CD4-positive, alpha-beta T cell treated with Interleukin-21 for 1 hour (primary cell): Measurements from ENCODE around the gene RANBP9.
A peak's percentile ranks its signal among the peaks of the same experiment; 100 is the strongest.

Experiments
- DNase-seq: peaks from one replicate; pipeline ENCODE4 v3.0.0-alpha.2; 2020

The RANBP9 gene

GRCh38 chr6:13711733-13712598, at the start of gene RANBP9:
TSS of gene RANBP9 (minus strand) at chr6:13711835. CDS start at chr6:13711505, 330 bp downstream.
- DNase-seq = peak; percentile 92

DNA sequence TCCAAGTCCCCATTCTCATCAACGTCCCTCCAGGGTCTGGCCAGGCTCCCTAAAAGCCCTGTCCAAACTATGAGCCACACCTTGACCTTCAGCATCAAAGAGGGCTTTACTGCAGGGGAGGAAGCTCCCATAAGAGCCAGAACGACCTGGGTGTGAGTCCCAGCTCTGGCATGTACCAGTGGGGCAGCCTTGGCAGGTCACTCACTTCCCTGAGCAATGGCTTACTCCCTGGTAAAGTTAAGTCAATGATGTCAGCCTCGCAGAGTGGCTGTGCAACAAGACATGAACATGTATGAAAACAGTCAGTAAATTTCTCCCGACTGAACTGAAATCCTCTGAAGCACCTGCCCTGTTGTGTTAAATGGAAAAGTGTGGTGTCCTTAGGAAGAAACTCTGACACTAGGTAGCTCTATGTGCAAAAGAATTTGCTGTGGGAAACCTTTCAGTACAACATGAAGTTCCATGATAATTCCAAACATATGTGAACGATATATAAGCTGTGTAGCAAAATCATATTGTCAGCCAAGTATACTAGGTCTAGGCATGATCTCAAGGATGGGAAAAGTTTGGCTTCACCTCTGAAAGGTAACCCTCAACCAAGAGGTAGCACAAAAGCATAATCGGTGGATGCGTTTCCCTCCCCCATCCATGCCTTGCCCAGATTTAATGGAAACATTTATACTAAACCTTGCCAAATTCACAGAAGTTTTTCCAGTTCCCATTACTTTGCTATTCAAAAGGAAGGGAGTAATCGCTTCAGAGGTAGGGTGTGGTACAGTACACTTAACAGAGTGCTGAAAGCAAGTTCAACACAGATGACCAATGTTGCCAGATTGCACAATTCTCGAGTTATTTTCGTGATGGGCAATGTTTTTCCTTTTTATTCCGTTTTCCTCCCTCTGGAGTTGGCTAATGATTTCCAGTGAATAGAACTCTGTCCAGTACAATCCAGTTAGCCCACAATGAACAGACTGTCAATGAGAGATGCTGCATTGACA, 49.0 kb upstream of the RANBP9 start:
- no peak for DNase-seq

- no peak for DNase-seq
Observed at GRCh38 chr6:13759025-13759424, 47.4 kb upstream of the RANBP9 start.

- DNase-seq = no peak
Observed at GRCh38 chr6:13754644-13755043, 43.0 kb upstream of the RANBP9 start.

DNA sequence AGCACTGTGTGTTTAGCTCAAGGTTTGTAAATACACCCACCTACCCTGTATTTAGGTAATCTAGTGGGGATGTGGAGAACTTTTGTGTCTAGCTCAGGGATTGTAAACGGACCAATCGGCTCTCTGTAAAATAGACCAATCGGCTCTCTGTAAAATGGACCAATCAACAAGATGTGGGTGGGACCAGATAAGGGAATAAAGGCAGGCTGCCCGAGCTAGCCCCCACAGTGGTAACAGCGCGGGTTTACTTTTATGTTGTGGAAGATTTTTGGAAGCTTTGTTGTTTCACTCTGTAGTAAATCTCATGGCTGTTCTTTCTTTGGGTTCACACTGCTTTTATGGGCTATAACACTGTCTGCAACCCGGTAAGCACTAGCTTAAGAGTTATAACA, 32.1 kb upstream of the RANBP9 start:
- DNase-seq = no peak

- no peak for DNase-seq
Observed at GRCh38 chr6:13742961-13743735, 31.5 kb upstream of the RANBP9 start.

DNA sequence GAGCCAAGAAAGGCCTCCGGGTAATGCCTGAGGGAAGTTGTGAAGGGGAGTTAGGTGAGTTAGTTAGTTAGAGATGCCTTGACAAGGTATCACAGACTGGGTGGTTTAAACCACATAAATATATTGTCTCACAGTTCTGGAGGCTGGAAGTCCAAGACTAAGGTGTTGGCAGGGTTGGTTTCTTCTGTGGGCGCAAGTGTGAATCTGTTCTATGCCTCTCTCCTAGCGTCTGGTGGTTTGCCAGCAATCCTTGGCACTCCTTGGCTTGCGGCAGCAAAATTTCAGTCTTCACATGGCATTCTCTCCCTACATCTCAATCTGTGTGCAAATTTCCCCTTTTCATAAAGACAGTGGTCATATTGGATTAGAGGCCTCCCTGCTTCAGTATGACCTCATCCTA, 29.7 kb upstream of the RANBP9 start:
- DNase-seq = no peak

DNA sequence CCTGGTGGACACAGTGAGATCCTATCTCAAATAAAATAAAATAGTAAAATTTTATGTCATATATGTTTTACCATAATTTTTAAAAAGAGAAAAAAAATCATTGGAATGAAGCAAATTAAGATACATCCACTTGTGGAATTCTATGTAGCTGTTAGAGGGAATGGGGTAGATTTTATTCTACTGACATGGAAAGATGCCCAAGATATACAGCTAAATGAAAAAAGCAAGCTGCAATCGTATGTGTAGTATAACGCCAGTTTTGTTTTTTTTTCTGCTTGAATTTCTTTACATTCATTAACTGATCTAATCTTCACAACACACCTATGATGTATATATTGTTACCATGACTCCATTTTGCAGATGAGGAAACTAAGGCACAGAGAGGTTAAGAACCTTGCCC, 23.4 kb upstream of the RANBP9 start:
- DNase-seq = no peak

DNA sequence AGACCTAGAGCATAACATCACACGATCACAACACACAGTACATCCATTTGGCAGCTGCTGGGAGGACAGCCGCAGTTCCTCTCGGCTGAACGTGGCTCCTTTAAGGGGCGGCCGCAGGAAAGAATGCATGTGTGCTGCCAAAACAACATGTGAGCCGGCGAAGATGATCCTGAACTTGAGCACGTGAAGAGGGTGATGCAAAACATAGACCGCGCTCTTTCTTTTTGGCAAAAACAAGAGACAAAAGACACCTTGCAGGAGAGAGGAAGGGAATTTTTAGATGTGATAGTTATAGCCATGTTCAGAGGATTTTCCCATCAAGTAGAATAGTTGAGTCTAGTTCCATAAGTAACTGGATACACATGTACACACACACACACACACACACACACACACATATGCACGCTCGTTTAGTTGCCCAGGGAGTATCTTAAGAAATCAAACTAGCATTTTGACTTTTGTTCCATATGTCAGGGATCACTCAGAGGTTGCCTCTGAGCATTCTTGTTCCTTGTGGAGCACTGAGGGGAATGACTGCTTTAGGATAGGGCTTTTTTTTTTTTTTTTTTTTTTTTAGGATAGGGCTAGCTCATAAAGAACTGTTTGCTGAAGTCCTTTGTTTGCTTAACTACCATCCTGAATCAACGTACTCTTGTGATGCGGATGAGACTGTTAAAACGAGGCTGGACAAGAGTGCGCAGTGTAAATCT, 21.7 kb upstream of the RANBP9 start:
- no peak for DNase-seq

GRCh38 chr6:13730704-13731103, 19.1 kb upstream of the RANBP9 start:
- DNase-seq = no peak

DNA sequence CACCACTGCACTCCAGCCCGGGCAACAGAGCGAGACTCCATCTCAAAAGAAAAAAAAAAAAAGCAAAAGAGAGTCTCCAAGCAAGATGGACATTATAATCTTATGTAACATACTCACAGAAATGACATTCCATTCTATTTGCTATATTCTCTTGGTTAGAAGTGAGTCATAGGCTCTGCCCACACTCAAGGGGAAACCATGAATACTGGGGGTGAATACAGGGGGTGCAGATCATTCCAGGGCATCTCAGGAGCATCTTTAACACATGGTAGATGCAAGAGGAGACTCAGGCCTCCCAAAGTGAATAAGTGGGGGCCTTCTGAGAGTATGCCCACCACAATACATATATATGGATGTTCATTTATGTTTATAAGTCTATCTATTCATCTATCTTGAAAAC, 18.3 kb upstream of the RANBP9 start:
- no peak for DNase-seq

DNA sequence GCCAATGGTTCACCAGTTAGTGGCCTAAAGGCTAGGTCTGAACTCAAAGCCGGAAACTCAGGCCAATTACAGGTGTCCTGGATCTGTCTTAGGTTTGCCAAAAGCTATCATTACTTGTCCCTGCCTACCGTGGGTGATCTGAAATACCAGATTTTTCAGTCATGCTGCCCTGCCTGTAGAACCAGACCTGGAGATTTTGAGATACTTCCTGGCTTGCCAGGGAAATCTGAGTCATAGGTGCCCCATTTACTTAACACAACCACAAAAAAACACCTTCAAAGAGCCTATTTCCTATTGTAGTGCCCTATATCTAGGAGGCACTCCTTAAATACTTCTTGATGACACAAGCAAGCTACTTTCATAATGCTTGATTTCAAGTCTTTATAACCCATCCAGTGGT, 13.9 kb upstream of the RANBP9 start:
- peak; percentile 64 for DNase-seq

DNA sequence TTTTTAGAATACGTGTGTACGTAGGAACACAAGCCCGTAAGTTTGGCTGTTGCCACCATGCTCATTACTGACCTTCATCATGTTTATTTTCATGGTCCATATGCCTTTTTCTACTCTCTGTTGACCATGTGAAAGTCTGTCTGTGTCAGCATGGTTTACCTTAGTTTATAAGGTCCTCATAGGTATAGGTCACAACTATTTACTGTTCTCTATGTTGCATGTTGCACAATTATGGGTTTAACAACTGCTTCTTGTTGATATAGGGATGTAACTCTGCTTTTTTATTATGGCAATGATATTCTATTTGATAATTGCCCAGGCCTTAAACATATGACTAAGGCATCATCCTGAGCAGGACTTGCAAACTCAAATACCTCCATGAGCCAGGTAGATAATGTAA, 13.4 kb upstream of the RANBP9 start:
- no peak for DNase-seq

DNA sequence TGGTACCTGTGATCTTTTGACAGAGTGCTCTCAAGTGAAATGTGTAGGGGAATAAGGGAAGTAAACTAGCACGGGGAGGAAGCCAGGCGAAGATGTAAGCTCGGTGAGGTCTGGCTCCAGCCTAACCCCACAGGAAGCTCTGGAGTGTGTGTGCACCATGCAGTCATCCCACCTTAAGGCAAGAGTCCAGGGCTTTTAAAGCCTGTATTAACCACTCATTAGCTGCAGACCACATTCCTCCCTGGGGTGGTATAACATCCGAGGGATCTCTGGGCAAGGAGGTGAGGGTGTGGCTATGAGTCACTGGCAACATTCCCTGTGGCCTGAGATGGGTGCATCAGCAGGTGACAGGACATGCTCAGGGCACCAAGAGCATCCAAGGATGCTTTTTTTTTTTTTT, 12.5 kb upstream of the RANBP9 start:
- DNase-seq = no peak

- no peak for DNase-seq
Observed at GRCh38 chr6:13722880-13723279, 11.2 kb upstream of the RANBP9 start.

GRCh38 chr6:13718123-13718458, 6.5 kb upstream of the RANBP9 start:
- DNase-seq = no peak

GRCh38 chr6:13716955-13717295, 5.3 kb upstream of the RANBP9 start:
- no peak for DNase-seq

DNA sequence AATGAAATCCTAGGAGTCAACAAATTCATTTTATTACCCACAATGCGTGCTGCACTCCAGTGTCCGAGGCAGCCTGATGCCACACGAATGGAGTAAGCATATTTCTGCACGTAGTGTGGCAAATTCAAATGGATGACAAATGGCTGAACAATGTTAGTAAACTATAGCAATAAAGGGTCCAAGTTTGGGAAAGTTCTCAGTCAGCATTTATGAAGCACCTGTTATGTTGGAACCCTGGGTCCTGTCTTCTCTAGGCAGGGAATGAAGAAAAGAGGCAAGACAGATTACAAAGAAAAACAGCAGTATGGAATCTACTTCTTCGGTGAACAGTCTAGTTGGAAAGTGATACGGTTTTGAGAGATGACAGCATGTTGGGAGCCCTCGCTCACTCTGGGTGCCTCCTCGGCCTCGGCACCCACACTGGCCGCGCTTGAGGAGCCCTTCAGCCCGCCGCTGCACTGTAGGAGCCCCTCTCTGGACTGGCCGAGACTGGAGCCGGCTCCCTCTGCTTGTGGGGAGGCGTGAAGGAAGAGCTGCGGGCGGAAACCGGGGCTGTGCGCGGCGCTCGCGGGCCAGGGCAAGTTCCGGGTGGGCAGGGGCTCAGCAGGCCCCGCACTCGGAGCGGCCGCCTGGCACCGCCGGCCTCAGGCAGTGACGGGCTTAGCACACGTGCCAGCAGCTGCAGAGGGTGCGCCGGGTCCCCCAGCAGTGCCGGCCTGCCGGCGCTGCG, 4.8 kb upstream of the RANBP9 start:
- no peak for DNase-seq

DNA sequence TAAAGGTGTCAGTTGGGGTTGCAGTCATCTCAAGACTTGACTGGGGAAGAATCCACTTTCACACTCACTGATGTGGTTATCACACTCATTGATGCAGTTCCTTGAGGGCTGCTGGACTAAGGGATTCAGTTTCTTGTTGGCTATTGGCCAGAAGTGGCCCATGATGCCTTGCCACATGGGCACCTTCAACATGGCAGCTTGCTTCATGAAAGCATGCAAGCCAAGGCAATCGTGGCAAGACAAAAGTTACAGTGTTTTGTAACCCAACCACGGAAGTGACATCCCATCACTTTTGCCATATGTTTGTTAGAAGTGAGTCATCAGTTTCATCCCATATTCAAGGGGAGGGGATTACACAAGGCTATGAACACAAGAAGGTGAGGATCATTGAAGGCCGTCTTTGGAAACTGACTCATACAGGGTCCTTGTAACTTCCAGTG, 3.8 kb upstream of the RANBP9 start:
- no peak for DNase-seq

DNA sequence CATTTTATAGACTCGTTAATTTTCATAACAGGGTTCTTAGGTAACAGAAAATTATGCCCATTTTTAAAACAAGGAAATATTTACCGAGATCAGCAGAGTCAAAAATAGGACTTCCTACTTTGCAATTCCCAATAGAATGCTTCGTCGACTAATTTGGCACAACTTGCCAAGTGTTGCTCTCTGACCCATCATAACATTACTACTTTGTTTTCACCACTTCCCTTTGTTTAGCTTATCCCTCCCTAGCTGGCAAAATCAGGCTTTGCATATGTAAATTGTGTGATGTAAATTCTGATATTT, 914 bp upstream of the RANBP9 start:
- DNase-seq = no peak

DNA sequence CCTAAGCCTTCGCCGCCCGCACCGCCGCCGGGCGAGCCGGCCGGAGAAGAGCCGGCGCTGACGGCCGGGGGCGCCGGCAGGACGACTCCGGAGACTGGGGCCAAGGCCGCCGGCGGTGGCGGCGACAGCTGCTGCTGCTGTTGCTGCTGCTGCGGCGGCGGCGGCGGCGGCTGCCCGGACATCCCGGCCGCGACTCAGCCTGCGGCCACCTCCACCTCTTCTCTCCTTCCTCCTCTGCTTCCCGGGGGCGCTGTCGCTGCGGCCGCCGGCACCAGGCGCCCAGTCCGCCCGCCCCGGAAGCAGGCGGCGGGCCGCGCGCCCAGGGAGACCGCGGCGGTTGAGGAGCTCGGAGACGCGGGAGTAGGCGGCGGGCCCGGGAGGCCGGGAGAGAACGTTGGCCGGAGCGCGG, 307 bp downstream of the RANBP9 start:
- DNase-seq = peak; percentile 79
